Measurements from ENCODE around the gene CYYR1. TPM values are rescaled to one million over a fixed set of nuclear protein-coding genes. Genes with fewer than 3 reads are reported as not detected.

The CYYR1 gene
- total RNA-seq, 4 donors from 2014 or later = 1.2 to 11.6 (median 5.2) TPM

- H3K27ac ChIP-seq = no peak overlapping the region
- H3K9me3 ChIP-seq = no peaks in the 10 kb centered on the region
- no peak for DNase-seq
- TF ChIP-seq POLR2A (IDR thresholded peaks at IDR 0.05) (no peak), CTCF (IDR thresholded peaks at IDR 0.05) (no peak)
- H3K27me3 ChIP-seq = no peaks in the 10 kb centered on the region
- H3K4me1 ChIP-seq = peaks cover 0 to under 1% (median 0%) of the 10 kb centered on the region in 3 donors
- H3K4me3 ChIP-seq = no peak overlapping the region
- no peaks in the 10 kb centered on the region for H3K36me3 ChIP-seq
- 41% methylated on average over 1 of the region's 1 CpG for WGBS, 2 donors
- intact Hi-C loops (cut with DNase I) = no loop called here
These were observed 129.8 kb downstream of the CYYR1 start for GRCh38 chr21:26443291-26443690.

GRCh38 chr21:26441149-26441548, 131.9 kb downstream of the CYYR1 start:
- intact Hi-C loops (cut with DNase I) = no loop called here
- WGBS, 2 donors = 65 to 77% methylated on average over 2 of the region's 2 CpGs
- H3K36me3 ChIP-seq = no peaks in the 10 kb centered on the region
- no peaks in the 10 kb centered on the region for H3K4me1 ChIP-seq
- H3K4me3 ChIP-seq = no peak overlapping the region
- H3K9me3 ChIP-seq = no peaks in the 10 kb centered on the region
- H3K27me3 ChIP-seq = no peaks in the 10 kb centered on the region
- no peak overlapping the region for H3K27ac ChIP-seq
- no peak for TF ChIP-seq POLR2A (IDR thresholded peaks at IDR 0.05)
- no peak for TF ChIP-seq CTCF (IDR thresholded peaks at IDR 0.05)
- DNase-seq = no peak

DNA sequence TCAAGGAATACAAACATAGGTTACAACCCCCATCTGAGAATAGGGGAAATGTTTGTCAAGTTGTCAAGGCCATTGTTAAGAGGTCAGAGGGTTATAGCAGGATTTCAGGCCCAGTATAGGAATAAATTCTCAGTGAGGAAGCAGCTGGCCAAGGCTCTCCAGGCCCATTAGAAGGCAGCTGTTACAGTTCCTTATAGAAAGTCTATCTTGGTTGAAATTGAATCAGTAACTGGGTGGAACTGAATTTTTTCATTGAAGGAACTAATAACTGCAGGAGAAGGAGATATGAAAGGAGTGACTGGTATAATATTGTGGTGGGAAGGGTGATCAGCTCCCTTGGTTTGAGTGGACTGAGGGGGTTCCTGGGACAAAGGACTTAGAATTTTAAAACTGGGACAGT, 134.1 kb downstream of the CYYR1 start:
- TF ChIP-seq CTCF (IDR thresholded peaks at IDR 0.05) = no peak
- no peak for TF ChIP-seq POLR2A (IDR thresholded peaks at IDR 0.05)
- Histone ChIP-seq H3K9me3 (no peaks in the 10 kb centered on the region), H3K27ac (no peak overlapping the region), H3K27me3 (no peaks in the 10 kb centered on the region), H3K36me3 (no peaks in the 10 kb centered on the region), H3K4me1 (no peaks in the 10 kb centered on the region), H3K4me3 (no peak overlapping the region)
- no peak for DNase-seq
- intact Hi-C loops (cut with DNase I) = no loop called here

DNA sequence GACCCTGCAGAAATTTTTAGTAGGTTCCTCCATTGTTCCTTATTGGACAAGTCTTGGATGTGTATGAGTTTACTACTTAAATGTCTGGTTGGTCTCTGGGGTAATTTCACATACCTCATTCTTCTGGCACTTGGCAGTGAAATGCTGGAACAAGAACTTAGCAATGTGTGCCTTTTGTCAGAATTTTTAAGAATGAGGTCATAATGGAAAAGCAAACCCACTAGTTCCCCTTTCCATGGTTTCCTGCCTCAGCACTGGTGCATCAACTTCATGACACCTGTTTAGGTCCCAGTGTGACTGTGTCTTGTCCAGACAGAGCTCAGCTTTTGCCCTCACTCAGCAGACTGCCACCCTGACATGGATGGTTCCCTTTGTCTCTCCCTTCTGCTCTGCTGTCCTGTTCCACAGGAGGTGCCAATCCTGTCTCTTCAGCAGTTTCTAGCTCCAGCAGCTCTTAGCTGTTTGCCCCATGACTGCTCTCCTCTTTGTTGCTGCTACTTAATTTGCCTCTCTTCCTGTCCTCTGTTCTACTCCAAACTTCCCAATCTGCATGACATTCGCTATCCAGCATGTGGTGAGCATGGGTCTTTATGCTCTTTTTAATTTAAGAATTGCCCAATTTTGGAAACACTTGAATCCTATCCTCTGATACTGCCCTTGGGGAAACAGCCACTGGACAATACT, 135.6 kb downstream of the CYYR1 start:
- intact Hi-C loops (cut with DNase I) = no loop called here
- no peak for DNase-seq
- Histone ChIP-seq H3K4me3 (no peak overlapping the region), H3K4me1 (no peaks in the 10 kb centered on the region), H3K9me3 (no peaks in the 10 kb centered on the region), H3K36me3 (no peaks in the 10 kb centered on the region), H3K27ac (no peak overlapping the region), H3K27me3 (no peaks in the 10 kb centered on the region)
- WGBS, 2 donors = 82 to 88% methylated on average over 1 of the region's 1 CpG
- TF ChIP-seq CTCF (IDR thresholded peaks at IDR 0.05) = no peak

- Histone ChIP-seq H3K27me3 (no peaks in the 10 kb centered on the region), H3K27ac (no peak overlapping the region), H3K36me3 (no peaks in the 10 kb centered on the region), H3K4me1 (no peaks in the 10 kb centered on the region), H3K4me3 (no peak overlapping the region), H3K9me3 (no peaks in the 10 kb centered on the region)
- DNase-seq = no peak
- TF ChIP-seq POLR2A (IDR thresholded peaks at IDR 0.05) (no peak), CTCF (IDR thresholded peaks at IDR 0.05) (no peak)
- intact Hi-C loops (cut with DNase I) = no loop called here
- 75 to 76% methylated on average over 1 of the region's 1 CpG for WGBS, 2 donors
These were observed 139.7 kb downstream of the CYYR1 start for GRCh38 chr21:26433386-26433785.
